ENCODE measurements around the gene GALR1.
"Not testable (repeated sequence)": the region's sequence is repeated elsewhere in the genome, so short reads cannot be mapped to it uniquely, and the experiment has no call there.

The GALR1 gene, protein sequence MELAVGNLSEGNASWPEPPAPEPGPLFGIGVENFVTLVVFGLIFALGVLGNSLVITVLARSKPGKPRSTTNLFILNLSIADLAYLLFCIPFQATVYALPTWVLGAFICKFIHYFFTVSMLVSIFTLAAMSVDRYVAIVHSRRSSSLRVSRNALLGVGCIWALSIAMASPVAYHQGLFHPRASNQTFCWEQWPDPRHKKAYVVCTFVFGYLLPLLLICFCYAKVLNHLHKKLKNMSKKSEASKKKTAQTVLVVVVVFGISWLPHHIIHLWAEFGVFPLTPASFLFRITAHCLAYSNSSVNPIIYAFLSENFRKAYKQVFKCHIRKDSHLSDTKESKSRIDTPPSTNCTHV

DNA sequence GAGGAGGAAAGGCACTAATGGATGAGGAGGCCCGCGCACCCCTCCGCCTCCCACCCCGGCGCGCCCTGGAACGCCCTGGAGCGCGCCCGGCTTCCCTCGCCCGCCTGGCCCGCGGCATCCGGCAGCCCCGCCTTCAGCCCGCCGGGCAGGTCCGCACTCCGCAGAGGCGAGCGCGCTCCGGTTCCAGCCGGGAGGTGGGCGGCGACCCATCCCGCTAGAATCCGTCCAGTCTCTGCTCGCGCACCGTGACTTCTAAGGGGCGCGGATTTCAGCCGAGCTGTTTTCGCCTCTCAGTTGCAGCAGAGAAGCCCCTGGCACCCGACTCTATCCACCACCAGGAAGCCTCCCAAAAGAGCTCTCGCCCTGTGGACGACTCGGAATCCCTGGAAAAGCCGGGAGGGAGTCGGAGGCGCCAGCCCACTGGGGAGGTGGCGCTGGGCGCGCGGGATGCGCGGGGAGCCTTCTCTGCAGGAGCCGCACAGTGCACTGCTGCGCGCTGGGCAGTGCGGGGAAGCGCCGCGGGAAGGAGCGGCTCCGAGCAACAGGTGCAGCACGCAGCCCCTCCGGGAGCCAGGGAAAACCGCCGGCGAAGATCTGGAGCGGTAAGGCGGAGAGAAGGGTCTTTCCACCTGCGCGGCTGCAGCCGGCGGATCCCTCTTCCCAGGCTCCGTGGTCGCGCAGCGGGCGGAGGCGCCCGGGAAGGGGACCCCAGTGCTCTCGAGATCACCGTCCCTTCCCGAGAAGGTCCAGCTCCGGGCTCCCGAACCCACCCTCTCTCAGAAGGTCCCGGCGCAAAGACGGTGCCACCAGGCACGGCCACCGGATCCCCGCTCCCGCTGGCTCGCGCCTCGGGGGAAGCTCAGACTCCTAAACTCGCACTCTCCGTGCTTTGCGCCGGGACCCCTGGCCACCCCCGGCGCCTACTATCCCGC is at the start of gene GALR1:
GALR1 (plus strand) TSS at position 280 of the 932 bp plus-strand sequence. CDS start 701 bp downstream, outside the sequence.
- DNase-seq (ENCODE audit: low spot score), result no peak

DNA sequence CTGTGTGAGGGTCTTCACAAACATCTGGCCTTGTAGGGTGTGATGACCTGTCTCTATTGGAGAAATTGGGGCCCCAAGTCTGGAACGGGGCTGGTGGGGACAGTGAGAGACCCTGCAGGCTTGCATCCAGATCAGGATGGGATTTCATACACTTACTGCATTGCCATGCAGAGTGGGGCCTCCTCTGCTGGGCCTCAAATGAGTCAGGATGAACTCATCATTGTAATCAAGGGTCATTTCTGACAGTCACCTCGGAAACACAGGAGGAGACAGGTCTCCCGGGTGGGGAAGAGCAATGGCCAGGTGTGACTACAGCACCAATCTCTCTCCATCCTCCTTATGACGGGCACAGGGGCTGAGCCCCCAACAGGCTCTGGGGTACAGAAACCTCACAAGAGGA is 48.1 kb upstream of the GALR1 start:
- no peak for DNase-seq (ENCODE audit: low spot score)

DNA sequence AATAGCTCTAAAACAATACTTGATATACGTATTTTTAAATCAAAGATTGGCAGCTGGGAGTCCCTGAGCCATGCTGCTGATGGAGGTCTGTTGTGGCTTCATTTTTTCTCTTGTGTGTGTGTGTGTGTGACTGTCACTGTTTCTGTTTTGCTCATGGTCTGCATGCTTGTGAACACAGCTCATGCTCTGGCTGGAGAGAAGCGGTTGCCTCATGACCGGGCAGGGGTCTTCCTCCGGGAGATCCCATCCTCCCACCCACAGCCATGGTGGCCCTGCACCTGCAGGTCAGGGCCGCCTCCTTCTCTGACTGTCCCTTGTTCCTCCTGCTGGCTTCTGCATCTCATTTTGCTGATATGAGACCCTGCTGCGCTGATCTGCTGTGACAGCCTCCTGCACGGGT is 47.3 kb upstream of the GALR1 start:
- DNase-seq (ENCODE audit: low spot score), result no peak

DNA sequence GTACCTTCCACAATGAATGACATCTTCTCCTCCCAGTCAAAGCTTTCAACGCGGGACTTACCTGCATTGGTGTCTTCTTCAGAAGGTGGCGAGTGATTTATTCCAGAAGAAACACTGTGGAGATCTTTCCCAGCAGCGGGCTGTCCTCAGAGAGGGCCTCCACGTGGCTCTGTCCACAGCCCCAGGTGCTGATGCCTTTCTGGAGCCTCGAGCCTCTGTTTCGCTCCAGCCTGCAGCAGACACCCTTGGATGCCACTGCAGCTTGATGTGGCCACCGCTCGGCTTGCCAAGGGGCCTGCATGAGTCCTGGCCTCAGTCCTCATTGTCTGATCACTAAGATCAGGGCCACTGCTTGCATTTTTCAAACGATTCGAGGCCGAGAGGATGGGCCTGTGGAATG is 46.6 kb upstream of the GALR1 start:
- DNase-seq (ENCODE audit: low spot score), result peak; percentile 8

DNA sequence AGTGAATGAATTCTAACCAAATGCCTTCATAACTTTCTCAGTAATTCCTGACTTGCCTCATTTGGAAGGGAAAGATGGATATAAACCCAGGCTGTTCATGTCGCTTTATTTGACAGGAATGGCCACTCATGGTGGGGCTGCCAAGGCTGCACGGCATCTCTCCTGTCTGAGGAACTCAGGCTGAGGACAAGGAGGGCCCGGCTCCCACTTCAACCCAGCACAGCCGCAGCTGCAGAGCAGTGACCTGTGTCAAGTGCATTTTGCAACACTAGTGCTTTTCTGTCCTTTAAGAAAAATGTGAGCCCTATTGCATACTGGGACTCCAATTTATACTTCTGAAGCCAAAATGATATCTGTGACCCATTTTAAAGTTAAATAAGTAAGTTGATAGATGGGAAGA is 45.8 kb upstream of the GALR1 start:
- DNase-seq (ENCODE audit: low spot score), result no peak

DNA sequence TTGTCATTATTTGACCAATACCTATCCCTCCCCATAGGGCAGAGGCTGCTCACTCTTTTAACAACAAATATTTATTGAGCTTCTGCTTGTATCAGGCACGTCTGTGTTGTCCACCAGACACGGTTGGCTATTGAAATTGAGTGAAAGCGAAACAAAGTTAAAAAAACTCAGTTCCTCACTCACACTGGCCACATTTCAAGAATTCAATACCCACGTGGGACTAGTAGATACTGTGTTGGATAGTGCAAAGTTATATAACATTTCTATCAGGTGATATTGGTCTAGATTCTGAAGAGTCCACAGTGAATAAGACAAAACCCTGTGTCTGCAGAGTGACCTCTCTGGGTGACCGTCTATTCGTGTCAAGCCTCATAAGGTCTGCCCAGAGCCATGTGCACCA is 43.9 kb upstream of the GALR1 start:
- no peak for DNase-seq (ENCODE audit: low spot score)

DNA sequence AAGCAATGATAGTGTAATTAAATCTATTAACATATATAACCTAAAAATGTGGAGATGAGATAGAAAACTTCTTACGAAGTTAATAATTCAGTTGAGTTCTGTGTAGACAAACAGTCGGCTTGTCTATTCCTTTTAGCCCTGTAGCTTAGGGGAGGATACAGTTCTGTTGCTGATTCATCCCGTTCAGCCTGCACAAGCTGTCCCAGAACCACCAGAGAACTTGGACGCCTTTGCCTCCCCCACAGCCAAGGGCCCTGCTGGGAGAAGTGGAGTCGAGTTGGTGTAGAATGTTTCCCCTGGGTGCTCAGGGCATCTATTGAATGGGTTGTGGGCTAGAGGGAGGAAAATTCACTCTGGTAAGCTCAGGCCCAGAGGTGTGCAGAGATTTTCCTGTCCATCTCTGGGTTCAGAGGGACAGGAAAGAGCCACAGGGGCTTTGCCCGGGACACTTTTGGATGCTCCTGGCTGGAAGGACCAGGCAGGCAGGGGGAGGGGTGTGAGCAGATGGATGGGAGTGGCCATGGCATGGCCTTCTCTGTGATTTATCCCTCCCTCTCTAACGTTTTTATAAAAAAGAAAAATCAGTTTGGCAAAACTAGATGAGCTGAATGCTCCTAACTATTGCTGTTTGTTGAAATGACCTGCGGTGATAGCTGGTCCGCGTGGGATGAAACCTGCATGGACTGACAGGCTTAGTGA is 42.8 kb upstream of the GALR1 start:
- no peak for DNase-seq (ENCODE audit: low spot score)

DNA sequence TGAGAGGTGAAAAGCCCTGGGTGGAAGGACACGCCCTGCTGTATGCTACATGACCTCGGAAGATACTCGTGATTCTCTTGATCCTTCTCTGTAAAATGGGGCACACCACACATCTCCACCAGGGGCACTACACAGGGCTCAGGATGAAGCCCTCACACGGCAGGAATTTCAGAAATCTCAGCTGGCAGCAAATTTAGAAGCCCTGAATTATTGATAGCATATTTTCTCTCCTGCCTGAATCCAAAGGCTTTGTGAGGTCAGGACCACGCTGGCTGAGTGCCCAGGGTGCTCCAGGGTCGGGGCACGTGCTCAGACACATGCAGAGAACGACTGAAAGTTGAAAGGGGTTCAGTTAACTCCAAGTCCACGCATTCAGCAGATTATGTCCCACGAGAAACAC is 42.1 kb upstream of the GALR1 start:
- DNase-seq (ENCODE audit: low spot score), result peak; percentile 55

DNA sequence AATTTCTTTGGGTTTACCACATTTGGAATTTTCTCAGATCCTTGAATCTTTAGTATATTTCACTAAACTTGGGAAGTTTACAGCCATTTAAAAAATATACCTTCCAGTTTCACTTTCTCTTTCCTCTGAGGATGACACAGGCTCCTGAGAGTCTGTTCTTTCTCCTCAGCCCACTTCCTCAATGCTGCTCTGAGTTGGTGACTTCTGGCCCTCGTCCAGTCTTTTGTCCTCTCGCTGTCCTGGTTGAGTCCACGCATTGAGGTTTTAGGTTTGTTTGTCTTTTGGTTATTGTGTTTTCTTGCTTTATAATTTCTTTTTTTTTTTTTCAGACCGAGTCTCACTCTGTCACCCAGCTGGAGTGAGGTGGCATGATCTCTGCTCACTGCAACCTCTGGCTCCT is 40.7 kb upstream of the GALR1 start:
- no peak for DNase-seq (ENCODE audit: low spot score)

DNA sequence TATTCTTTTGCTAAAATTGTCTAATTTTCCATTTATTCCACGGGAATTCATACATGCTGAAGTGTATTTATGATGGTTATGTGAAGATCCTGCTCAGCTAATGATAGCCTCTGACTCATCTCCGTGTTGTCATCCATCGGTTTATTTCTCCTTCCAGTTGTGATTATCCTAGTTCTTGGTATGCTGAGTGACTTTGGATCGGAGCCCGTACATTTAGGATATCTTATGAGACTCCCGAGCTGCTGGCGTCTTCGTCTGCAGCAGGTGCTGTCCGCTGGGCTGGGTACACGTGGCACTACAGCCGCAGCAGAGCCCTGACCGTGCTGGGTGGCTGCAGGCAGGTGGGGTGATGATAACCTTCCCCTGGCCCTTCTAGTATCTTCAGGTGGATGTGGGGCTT is 40.1 kb upstream of the GALR1 start:
- no peak for DNase-seq (ENCODE audit: low spot score)

DNA sequence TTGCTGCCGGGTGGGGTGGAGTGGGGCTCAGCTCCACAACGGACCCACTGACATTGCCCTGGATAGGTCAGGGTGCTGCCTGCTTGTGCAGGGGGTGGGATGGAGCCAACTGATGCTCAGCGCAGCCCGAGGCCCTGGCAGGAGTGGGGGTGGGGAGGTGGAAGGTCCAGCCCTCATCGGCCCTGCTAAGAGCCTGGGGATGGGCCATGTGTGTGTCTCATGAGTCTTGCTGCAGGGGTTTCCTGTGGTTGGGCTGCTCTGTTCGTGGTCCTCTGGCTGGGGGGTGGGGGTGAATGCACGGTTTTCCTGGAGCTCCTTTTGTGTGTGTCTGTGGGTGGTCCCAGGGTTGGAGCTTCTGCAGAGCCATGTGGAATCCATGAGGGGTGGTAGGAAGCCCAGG is 39.4 kb upstream of the GALR1 start:
- no peak for DNase-seq (ENCODE audit: low spot score)

DNA sequence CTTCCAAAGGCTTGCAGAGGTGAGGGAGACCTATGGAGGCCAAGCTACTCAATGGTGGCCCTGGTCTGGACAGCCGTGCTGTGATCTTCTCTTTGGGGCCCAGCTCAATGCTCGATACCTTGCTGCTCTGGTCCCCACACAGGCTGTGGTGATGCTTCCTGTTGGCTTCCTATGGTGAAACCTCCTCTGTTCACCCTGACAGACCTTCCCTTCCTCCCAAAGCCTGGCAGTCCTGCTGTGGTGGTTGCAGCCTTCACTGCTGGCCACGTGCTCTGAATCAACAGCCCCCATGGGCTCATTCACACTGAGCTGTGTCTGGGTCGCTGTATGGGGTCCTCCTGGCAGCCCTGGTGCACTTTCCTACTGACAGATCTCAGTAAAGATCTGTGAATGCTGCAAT is 31.0 kb upstream of the GALR1 start:
- DNase-seq (ENCODE audit: low spot score), result no peak

DNA sequence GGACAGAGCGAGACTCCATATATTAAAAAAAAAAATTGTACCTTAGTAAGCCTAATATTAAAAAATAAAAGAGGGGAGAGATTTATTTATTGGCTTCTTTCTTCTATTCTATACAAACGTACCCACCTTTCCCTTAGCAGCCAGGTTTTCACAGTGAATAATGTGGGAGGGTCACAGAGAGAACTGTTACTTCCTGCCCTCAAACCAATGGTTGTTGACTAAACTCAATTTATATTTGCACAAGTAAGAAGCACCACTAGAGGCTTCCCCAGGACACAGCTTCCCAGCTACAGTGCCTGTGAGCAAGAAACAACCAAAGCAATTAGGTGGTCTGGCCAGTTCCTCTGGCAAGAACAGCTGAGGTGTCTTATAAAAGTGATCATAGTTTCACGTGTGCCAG is 28.9 kb upstream of the GALR1 start:
- no peak for DNase-seq (ENCODE audit: low spot score)

DNA sequence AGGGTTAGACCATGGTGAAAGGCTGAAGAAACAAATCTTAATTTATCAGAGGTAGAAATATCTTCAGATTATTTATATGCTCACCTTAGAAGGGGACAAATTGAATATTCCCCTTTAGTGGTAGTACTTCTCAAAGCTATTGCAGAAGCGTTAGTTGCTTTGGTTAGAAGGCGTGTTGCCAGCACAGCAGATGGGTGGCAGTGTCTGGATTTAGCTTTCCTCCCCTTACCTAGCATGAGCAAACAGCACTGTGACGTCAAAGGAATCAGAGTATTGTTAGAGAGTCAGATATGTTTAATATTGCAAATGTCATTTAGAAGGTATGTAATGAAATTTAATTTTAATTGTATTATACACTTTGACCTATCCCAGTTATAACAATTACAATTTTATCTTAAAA is 27.2 kb upstream of the GALR1 start:
- DNase-seq (ENCODE audit: low spot score), result no peak

DNA sequence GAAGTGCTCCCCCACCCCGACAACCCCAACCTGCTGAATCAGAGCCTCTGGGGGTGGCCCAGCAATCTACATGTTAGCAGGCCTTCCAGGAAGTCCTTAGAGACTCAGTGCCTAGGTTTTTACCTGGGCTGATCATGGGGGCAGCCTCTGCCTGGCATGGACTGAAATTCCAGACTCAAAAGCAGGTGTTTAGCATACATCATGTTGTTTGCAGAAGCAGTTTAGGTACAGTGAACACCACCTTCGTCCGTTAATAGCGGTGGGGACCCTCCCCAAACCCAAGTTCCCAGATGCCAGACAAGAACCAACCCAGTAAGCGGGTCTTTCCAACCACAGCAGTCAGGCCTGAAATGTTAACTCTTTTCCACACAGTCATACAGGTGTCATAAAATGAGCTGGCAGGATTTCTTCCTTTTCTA is 26.4 kb upstream of the GALR1 start:
- no peak for DNase-seq (ENCODE audit: low spot score)

DNA sequence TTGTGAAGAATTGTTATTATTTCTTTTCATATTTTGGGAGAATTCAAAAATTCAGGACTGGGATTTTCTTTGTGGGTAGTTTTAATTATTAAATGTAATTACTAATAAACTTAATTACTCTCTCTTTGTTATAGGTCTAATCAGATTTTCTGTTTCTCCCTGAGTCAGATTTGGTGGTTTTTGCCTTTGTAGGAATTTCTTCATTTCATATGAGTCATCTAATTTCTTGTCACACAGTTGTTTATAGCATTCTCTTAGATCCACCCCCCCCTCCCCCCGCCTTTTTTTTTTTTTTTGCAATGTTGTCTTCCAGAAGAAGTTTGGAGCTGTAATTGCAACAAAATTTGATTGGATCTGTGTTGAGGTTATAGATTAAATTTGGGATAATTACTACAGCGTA is 26.0 kb upstream of the GALR1 start:
- no peak for DNase-seq (ENCODE audit: low spot score)

DNA sequence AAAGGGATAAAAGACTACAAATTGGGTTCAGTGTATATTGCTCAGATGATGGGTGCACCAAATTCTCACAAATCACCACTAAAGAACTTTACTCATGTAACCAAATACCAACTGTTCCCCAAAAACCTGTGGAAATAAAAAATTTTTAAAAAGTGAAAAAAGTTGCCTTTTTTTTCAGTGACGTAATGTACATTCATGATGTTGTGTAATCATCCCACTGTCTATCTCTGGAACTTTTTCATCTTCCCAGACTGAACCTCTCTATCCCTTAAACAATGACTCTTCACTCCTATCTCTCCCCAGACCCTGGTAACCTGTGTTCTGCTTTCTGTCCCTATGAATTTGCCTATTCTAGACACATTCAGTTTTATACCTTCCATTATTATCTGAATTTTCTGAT is 19.0 kb upstream of the GALR1 start:
- no peak for DNase-seq (ENCODE audit: low spot score)

DNA sequence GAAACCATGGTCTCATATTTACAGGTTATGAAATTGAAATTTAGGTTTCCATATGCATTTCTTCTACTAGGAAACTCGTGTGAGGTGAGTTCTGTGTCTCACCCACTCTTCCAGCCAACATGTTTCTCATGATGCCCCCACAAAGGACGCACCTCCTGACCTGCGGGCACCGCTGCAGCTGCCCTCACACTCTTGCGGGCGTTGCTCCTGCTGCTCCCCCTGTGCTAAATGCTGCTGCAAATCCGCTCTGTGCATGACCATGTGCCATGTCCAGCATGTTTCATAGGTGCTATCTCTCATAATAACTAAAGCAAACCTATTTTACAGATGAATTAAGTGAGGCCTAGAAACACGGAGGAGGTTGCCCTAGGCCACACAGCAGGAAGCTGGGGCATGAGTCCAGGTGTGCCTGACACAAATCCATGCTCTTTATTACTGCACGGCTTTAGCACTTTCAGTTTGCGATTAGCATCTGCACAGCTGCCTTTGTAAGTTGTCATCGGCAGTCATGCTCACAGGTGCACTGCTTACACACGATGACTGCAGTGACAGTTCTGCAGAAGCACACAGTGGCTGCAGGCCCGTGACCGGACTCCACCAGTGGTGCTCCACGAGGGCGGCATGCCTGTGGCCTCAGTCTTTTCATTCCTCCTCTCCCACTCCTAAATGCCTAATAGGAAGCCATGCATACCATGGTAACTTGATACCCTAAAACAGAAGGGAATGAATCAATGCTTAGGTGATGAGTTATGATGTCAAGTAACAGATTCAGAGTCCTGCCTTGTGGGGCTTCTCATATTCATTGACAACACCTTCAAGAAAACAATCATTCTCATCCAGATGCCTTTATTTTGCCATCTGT is 14.9 kb upstream of the GALR1 start:
- DNase-seq (ENCODE audit: low spot score), result no peak

DNA sequence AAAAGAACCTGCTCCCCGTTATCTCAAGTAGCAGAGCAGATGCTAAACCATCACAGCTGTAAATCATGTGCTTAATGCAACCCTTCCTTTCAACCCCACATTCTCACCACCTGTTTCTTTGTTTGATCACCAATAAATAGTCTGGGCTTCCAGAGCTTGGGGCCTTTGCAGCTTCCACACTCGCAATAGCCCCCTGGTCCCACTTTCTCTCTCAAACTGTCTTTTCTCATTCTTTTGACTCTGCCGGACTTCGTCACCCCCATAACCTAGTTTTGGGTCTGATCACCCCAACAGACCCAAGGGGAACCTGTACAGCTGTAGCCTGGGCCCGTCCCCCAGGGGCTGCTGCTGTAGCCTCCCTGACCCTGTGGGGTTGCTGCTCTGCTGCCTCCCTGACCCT is 10.4 kb upstream of the GALR1 start:
- not testable (repeated sequence) for DNase-seq (ENCODE audit: low spot score)

DNA sequence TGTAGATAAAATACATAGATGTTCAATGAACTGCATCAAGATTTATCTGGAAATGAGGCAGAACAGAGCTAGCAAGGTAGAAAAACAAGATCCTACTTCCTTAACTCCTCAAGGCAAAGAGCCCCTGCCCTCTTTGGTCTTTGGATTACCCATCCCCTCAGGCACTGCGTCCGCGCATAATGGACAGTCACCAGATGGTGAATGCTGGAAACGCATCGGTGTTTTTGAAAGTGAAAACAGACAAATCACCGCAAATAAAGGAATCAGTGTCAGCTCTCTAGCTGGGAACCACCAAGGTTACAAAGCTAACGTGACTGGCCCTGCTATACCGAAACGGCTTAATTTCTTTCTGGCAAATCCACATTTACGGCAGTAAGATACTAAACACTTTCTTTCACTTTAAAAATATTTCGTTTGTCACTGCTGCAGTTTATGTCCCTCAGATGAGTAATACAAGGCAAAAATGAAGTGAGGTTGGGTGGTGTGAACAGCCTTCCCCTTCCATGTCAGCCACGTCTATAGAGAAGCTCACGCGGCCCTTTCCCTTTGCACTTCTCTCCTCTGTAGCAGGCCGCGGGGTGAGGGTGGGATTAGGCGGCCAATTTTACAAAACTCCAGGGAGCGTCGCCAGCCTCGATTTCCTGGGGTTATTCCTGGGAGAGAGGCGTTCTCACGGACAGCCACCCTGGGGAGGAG is 627 bp upstream of the GALR1 start:
- DNase-seq (ENCODE audit: low spot score), result no peak

DNA sequence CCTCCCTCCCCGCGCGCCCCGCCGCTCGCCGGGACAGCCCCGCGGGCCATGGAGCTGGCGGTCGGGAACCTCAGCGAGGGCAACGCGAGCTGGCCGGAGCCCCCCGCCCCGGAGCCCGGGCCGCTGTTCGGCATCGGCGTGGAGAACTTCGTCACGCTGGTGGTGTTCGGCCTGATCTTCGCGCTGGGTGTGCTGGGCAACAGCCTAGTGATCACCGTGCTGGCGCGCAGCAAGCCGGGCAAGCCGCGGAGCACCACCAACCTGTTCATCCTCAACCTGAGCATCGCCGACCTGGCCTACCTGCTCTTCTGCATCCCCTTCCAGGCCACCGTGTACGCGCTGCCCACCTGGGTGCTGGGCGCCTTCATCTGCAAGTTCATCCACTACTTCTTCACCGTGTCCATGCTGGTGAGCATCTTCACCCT is 865 bp downstream of the GALR1 start:
- DNase-seq (ENCODE audit: low spot score), result no peak
